Measurements from ENCODE around the gene PRDX3. TPM values are rescaled to one million over a fixed set of nuclear protein-coding genes. Genes with fewer than 3 reads are reported as not detected.

PRDX3 gene
- total RNA-seq = 120 TPM
- 100 to 1,000 TPM; 127 to 155 (median 136) TPM for polyA plus RNA-seq (ENCODE audit: insufficient read depth in 1 of 8, insufficient read length in 8 of 8, low replicate concordance in 1 of 8)
- long read RNA-seq, donor 1, transcript PRDX3-201 (7 exons, 1,591 nt) = major isoform, 38 of 45 reads
- long read RNA-seq, donor 1, partial matches to known transcripts = 7 of 45 reads
- long read RNA-seq, donor 1, other reads (novel, unspliced or antisense) = 0 of 45 reads
- long read RNA-seq, donor 2, transcript PRDX3-201 (7 exons, 1,591 nt) = major isoform, 10 of 10 reads
- long read RNA-seq, donor 2, partial matches to known transcripts = 0 of 10 reads
- long read RNA-seq, donor 2, other reads (novel, unspliced or antisense) = 0 of 10 reads
- long read RNA-seq, donor 3, transcript PRDX3-201 (7 exons, 1,591 nt) = major isoform, 109 of 124 reads
- long read RNA-seq, donor 3, partial matches to known transcripts = 14 of 124 reads
- long read RNA-seq, donor 3, other reads (novel, unspliced or antisense) = 0 of 124 reads
- long read RNA-seq, donor 4, transcript PRDX3-201 (7 exons, 1,591 nt) = major isoform, 56 of 67 reads
- long read RNA-seq, donor 4, partial matches to known transcripts = 9 of 67 reads
- long read RNA-seq, donor 4, other reads (novel, unspliced or antisense) = 0 of 67 reads
- long read RNA-seq, donor 5, transcript PRDX3-201 (7 exons, 1,591 nt) = major isoform, 179 of 195 reads
- long read RNA-seq, donor 5, transcript PRDX3-203 (2 exons, 2,277 nt) = minor isoform, 5 of 195 reads
- long read RNA-seq, donor 5, partial matches to known transcripts = 11 of 195 reads
- long read RNA-seq, donor 5, other reads (novel, unspliced or antisense) = 0 of 195 reads
- long read RNA-seq, donor 6, transcript PRDX3-201 (7 exons, 1,591 nt) = major isoform, 194 of 219 reads
- long read RNA-seq, donor 6, partial matches to known transcripts = 21 of 219 reads
- long read RNA-seq, donor 6, other reads (novel, unspliced or antisense) = 0 of 219 reads
- long read RNA-seq, donor 7, transcript PRDX3-201 (7 exons, 1,591 nt) = major isoform, 121 of 155 reads
- long read RNA-seq, donor 7, partial matches to known transcripts = 31 of 155 reads
- long read RNA-seq, donor 7, other reads (novel, unspliced or antisense) = 0 of 155 reads
- long read RNA-seq, donor 8, transcript PRDX3-201 (7 exons, 1,591 nt) = major isoform, 70 of 73 reads
- long read RNA-seq, donor 8, partial matches to known transcripts = 0 of 73 reads
- long read RNA-seq, donor 8, other reads (novel, unspliced or antisense) = 0 of 73 reads
- long read RNA-seq, donor 9, transcript PRDX3-201 (7 exons, 1,591 nt) = major isoform, 96 of 98 reads
- long read RNA-seq, donor 9, partial matches to known transcripts = 0 of 98 reads
- long read RNA-seq, donor 9, other reads (novel, unspliced or antisense) = 0 of 98 reads
- long read RNA-seq, donor 10, transcript PRDX3-201 (7 exons, 1,591 nt) = major isoform, 132 of 144 reads
- long read RNA-seq, donor 10, partial matches to known transcripts = 10 of 144 reads
- long read RNA-seq, donor 10, other reads (novel, unspliced or antisense) = 0 of 144 reads
- long read RNA-seq, donor 11, transcript PRDX3-201 (7 exons, 1,591 nt) = major isoform, 92 of 93 reads
- long read RNA-seq, donor 11, partial matches to known transcripts = 0 of 93 reads
- long read RNA-seq, donor 11, other reads (novel, unspliced or antisense) = 0 of 93 reads

GRCh38 chr10:119178372-119179119 lies at the start of gene PRDX3:
PRDX3 (minus strand) TSS chr10:119178812; CDS start chr10:119178790, 22 bp downstream.
- DNase-seq = peak; percentile 96
- H3K4me3 ChIP-seq (ENCODE audit: low read length) = peak within 1 kb of the TSS; percentile 97
- H3K36me3 ChIP-seq (ENCODE audit: control insufficient read depth, insufficient read depth, low read length) = peaks cover 14% of the 10 kb centered on the region
- H3K4me1 ChIP-seq (ENCODE audit: control insufficient read depth, insufficient read depth, low read length) = peaks cover 20% of the 10 kb centered on the region
- H3K27ac ChIP-seq (ENCODE audit: low read length) = peak within 1 kb of the TSS; percentile 99
- no peaks in the 10 kb centered on the region for H3K9me3 ChIP-seq (replicated peaks; ENCODE audit: control insufficient read depth, low read depth, low read length)
- under 1% methylated on average over 37 of the region's 45 CpGs for WGBS (ENCODE audit: insufficient coverage)
- no peaks in the 10 kb centered on the region for H3K27me3 ChIP-seq (ENCODE audit: control insufficient read depth, insufficient read depth, low read length)

- Histone ChIP-seq H3K27ac (ENCODE audit: low read length) (no peak overlapping the region), H3K4me3 (ENCODE audit: low read length) (no peak overlapping the region), H3K9me3 (replicated peaks; ENCODE audit: control insufficient read depth, low read depth, low read length) (no peaks in the 10 kb centered on the region), H3K27me3 (ENCODE audit: control insufficient read depth, insufficient read depth, low read length) (no peaks in the 10 kb centered on the region), H3K4me1 (ENCODE audit: control insufficient read depth, insufficient read depth, low read length) (peaks cover 9% of the 10 kb centered on the region), H3K36me3 (ENCODE audit: control insufficient read depth, insufficient read depth, low read length) (no peaks in the 10 kb centered on the region)
- no CpG with 5 or more reads among the region's 6 CpGs for WGBS (ENCODE audit: insufficient coverage)
- DNase-seq = no peak
These were observed 49.2 kb upstream of the PRDX3 start for GRCh38 chr10:119227825-119228224.

GRCh38 chr10:119225083-119225658 lies 46.6 kb upstream of the PRDX3 start:
- DNase-seq = peak; percentile 43
- Histone ChIP-seq H3K27ac (ENCODE audit: low read length) (peak overlapping the region; percentile 3), H3K27me3 (ENCODE audit: control insufficient read depth, insufficient read depth, low read length) (no peaks in the 10 kb centered on the region), H3K9me3 (replicated peaks; ENCODE audit: control insufficient read depth, low read depth, low read length) (no peaks in the 10 kb centered on the region), H3K4me3 (ENCODE audit: low read length) (no peak overlapping the region), H3K4me1 (ENCODE audit: control insufficient read depth, insufficient read depth, low read length) (peaks cover 23% of the 10 kb centered on the region), H3K36me3 (ENCODE audit: control insufficient read depth, insufficient read depth, low read length) (no peaks in the 10 kb centered on the region)
- WGBS (ENCODE audit: insufficient coverage) = no CpG with 5 or more reads among the region's 4 CpGs

- Histone ChIP-seq H3K4me3 (ENCODE audit: low read length) (no peak overlapping the region), H3K4me1 (ENCODE audit: control insufficient read depth, insufficient read depth, low read length) (peaks cover 23% of the 10 kb centered on the region), H3K9me3 (replicated peaks; ENCODE audit: control insufficient read depth, low read depth, low read length) (no peaks in the 10 kb centered on the region), H3K36me3 (ENCODE audit: control insufficient read depth, insufficient read depth, low read length) (no peaks in the 10 kb centered on the region), H3K27ac (ENCODE audit: low read length) (peak overlapping the region; percentile 45), H3K27me3 (ENCODE audit: control insufficient read depth, insufficient read depth, low read length) (no peaks in the 10 kb centered on the region)
- DNase-seq = peak; percentile 51
- 37% methylated on average over 7 of the region's 9 CpGs for WGBS (ENCODE audit: insufficient coverage)
These were observed 44.4 kb upstream of the PRDX3 start for GRCh38 chr10:119222966-119223386.

- DNase-seq = peak; percentile 71
- H3K27me3 ChIP-seq (ENCODE audit: control insufficient read depth, insufficient read depth, low read length) = no peaks in the 10 kb centered on the region
- peak overlapping the region; percentile 45 for H3K27ac ChIP-seq (ENCODE audit: low read length)
- peaks cover 23% of the 10 kb centered on the region for H3K4me1 ChIP-seq (ENCODE audit: control insufficient read depth, insufficient read depth, low read length)
- H3K4me3 ChIP-seq (ENCODE audit: low read length) = no peak overlapping the region
- no peaks in the 10 kb centered on the region for H3K36me3 ChIP-seq (ENCODE audit: control insufficient read depth, insufficient read depth, low read length)
- 0% methylated on average over 1 of the region's 9 CpGs for WGBS (ENCODE audit: insufficient coverage)
- H3K9me3 ChIP-seq (replicated peaks; ENCODE audit: control insufficient read depth, low read depth, low read length) = no peaks in the 10 kb centered on the region
These were observed 43.9 kb upstream of the PRDX3 start for GRCh38 chr10:119222537-119222936.

GRCh38 chr10:119221666-119222065 lies 43.1 kb upstream of the PRDX3 start:
- WGBS (ENCODE audit: insufficient coverage) = no CpG with 5 or more reads among the region's 1 CpG
- H3K36me3 ChIP-seq (ENCODE audit: control insufficient read depth, insufficient read depth, low read length) = no peaks in the 10 kb centered on the region
- H3K27ac ChIP-seq (ENCODE audit: low read length) = peak overlapping the region; percentile 45
- no peaks in the 10 kb centered on the region for H3K27me3 ChIP-seq (ENCODE audit: control insufficient read depth, insufficient read depth, low read length)
- no peak for DNase-seq
- no peak overlapping the region for H3K4me3 ChIP-seq (ENCODE audit: low read length)
- no peaks in the 10 kb centered on the region for H3K9me3 ChIP-seq (replicated peaks; ENCODE audit: control insufficient read depth, low read depth, low read length)
- H3K4me1 ChIP-seq (ENCODE audit: control insufficient read depth, insufficient read depth, low read length) = peaks cover 25% of the 10 kb centered on the region

- Histone ChIP-seq H3K9me3 (replicated peaks; ENCODE audit: control insufficient read depth, low read depth, low read length) (no peaks in the 10 kb centered on the region), H3K27ac (ENCODE audit: low read length) (peak overlapping the region; percentile 59), H3K4me1 (ENCODE audit: control insufficient read depth, insufficient read depth, low read length) (peaks cover 25% of the 10 kb centered on the region), H3K4me3 (ENCODE audit: low read length) (no peak overlapping the region), H3K27me3 (ENCODE audit: control insufficient read depth, insufficient read depth, low read length) (no peaks in the 10 kb centered on the region), H3K36me3 (ENCODE audit: control insufficient read depth, insufficient read depth, low read length) (no peaks in the 10 kb centered on the region)
- 35% methylated on average over 3 of the region's 4 CpGs for WGBS (ENCODE audit: insufficient coverage)
- DNase-seq = peak; percentile 89
These were observed 42.6 kb upstream of the PRDX3 start for GRCh38 chr10:119221201-119221600.

- WGBS (ENCODE audit: insufficient coverage) = 41% methylated on average over 2 of the region's 5 CpGs
- peak; percentile 75 for DNase-seq
- H3K4me1 ChIP-seq (ENCODE audit: control insufficient read depth, insufficient read depth, low read length) = peaks cover 25% of the 10 kb centered on the region
These were observed 41.3 kb upstream of the PRDX3 start for GRCh38 chr10:119219871-119220270.

More at GRCh38 chr10:119219871-119220270, 41.3 kb upstream of the PRDX3 start:
- Histone ChIP-seq H3K27me3 (ENCODE audit: control insufficient read depth, insufficient read depth, low read length) (no peaks in the 10 kb centered on the region), H3K27ac (ENCODE audit: low read length) (peak overlapping the region; percentile 15), H3K9me3 (replicated peaks; ENCODE audit: control insufficient read depth, low read depth, low read length) (no peaks in the 10 kb centered on the region), H3K36me3 (ENCODE audit: control insufficient read depth, insufficient read depth, low read length) (no peaks in the 10 kb centered on the region), H3K4me3 (ENCODE audit: low read length) (no peak overlapping the region)

Measured in muscle of leg (tissue), 16 donors.